ENCODE measurements around the gene PDCD2L. TPM values are rescaled to one million over a fixed set of nuclear protein-coding genes. Genes with fewer than 3 reads are reported as not detected.
"Not testable (repeated sequence)": the region's sequence is repeated elsewhere in the genome, so short reads cannot be mapped to it uniquely, and the experiment has no call there.

The PDCD2L gene
- total RNA-seq, 5 donors from 2014 or later (not counting 1 experiment from before 2014, with no cell fraction given): 9.4 to 14.8 (median 14.2) TPM

DNA sequence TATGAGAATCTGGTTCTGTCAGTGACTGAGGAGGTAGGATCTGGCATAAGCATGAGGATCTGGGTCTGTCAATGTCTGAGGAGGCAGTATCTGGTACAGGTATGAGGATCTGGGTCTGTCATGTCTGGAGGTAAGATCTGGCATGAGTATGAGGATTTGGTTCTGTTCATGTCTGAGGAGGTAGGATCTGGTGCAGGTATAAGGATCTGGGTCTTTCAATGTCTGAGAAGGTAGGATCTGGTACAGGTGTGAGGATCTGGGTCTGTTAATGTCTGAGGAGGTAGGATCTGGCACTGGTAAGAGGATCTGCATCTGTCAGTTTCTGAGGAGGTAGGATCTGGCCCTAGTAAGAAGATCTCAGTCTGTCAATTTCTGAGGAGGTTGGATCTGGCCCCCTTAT, 12.4 kb upstream of the PDCD2L start:
- no peak for DNase-seq
- ChIA-PET POLR2A (no interaction called here), CTCF (no interaction called here)
- no peaks in the 10 kb centered on the region for H3K4me1 ChIP-seq (ENCODE audit: control insufficient read depth in 1 of 2, extremely low read depth in 1 of 2, insufficient read depth in 2 of 2, low read length in 2 of 2)
- H3K9me3 ChIP-seq: peaks cover 4% of the 10 kb centered on the region
- no peak overlapping the region for H3K4me3 Mint-ChIP-seq
- no peak for ATAC-seq (replicated peaks in 1 of 4)
- no peaks in the 10 kb centered on the region for H3K4me1 Mint-ChIP-seq
- H3K4me3 ChIP-seq (ENCODE audit: control insufficient read depth in 1 of 2, extremely low read depth in 1 of 2, low read length in 1 of 2): no peak overlapping the region
- H3K27ac Mint-ChIP-seq: no peak overlapping the region
- no peak overlapping the region for H3K27ac ChIP-seq (ENCODE audit: low read length)
- no peaks in the 10 kb centered on the region for H3K27me3 ChIP-seq (replicated peaks in 1 of 2; ENCODE audit: control insufficient read depth in 2 of 2, extremely low read depth in 1 of 2, insufficient read depth in 2 of 2, low read length in 1 of 2)
- H3K9me3 Mint-ChIP-seq: no peaks in the 10 kb centered on the region
- H3K36me3 Mint-ChIP-seq: peaks cover 15% of the 10 kb centered on the region
- H3K27me3 Mint-ChIP-seq: no peaks in the 10 kb centered on the region
- H3K36me3 ChIP-seq (ENCODE audit: control insufficient read depth in 2 of 2, extremely low read depth in 1 of 2, insufficient read depth in 1 of 2, low read length in 1 of 2): peaks cover 37 to 82% of the 10 kb centered on the region in 2 donors

DNA sequence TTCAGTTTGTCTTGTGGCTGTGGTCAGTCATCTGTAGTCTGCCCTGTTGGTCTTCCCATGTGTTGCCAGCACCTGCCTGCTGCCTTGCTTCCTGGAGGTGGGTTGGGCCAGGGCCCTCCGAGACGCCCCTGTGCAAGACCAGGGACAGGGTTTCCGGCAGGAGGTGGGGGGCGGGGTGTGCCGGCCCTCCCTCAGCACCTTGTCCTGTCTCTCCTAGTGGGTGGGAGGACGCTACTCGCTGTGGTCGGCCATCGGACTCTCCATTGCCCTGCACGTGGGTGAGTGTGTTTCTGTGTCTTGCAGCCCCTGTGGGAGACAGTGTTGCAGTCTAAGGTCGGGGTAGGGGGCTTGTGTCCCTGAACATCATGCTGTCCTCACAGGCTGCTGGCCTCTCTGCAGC, 11.2 kb upstream of the PDCD2L start:
- 92% methylated on average over 10 of the region's 11 CpGs for WGBS (ENCODE audit: insufficient coverage)
- Histone ChIP-seq H3K36me3 (ENCODE audit: control insufficient read depth in 2 of 2, extremely low read depth in 1 of 2, insufficient read depth in 1 of 2, low read length in 1 of 2) (peaks cover 42 to 74% of the 10 kb centered on the region in 2 donors), H3K4me3 (ENCODE audit: control insufficient read depth in 1 of 2, extremely low read depth in 1 of 2, low read length in 1 of 2) (no peak overlapping the region), H3K27ac (ENCODE audit: low read length) (no peak overlapping the region), H3K9me3 (peaks cover 4% of the 10 kb centered on the region), H3K27me3 (replicated peaks in 1 of 2; ENCODE audit: control insufficient read depth in 2 of 2, extremely low read depth in 1 of 2, insufficient read depth in 2 of 2, low read length in 1 of 2) (no peaks in the 10 kb centered on the region), H3K4me1 (ENCODE audit: control insufficient read depth in 1 of 2, extremely low read depth in 1 of 2, insufficient read depth in 2 of 2, low read length in 2 of 2) (no peaks in the 10 kb centered on the region)
- no peak overlapping the region for H3K27ac Mint-ChIP-seq
- DNase-seq (no peak), ATAC-seq (replicated peaks in 1 of 4) (no peak)
- no peaks in the 10 kb centered on the region for H3K4me1 Mint-ChIP-seq
- H3K4me3 Mint-ChIP-seq: no peak overlapping the region
- no peaks in the 10 kb centered on the region for H3K27me3 Mint-ChIP-seq
- H3K36me3 Mint-ChIP-seq: peaks cover 15% of the 10 kb centered on the region
- ChIA-PET CTCF (no interaction called here), POLR2A (no interaction called here)
- H3K9me3 Mint-ChIP-seq: no peaks in the 10 kb centered on the region

DNA sequence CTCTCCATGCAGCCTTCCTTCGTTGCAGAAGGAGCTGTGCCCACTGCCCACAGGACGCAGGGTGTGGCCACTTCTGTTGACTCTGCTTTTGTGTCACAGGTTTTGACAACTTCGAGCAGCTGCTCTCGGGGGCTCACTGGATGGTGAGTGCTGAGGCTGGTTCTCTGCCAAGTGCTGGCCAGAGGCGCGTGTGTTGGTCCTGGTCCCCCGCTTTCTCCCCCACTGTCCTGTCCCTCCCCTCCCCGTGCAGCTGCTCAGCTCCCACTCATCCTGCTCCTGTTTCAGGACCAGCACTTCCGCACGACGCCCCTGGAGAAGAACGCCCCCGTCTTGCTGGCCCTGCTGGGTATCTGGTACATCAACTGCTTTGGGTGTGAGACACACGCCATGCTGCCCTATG, 10.6 kb upstream of the PDCD2L start:
- H3K4me1 Mint-ChIP-seq: no peaks in the 10 kb centered on the region
- no peak for DNase-seq
- peaks cover 42 to 68% of the 10 kb centered on the region in 2 donors for H3K36me3 ChIP-seq (ENCODE audit: control insufficient read depth in 2 of 2, extremely low read depth in 1 of 2, insufficient read depth in 1 of 2, low read length in 1 of 2)
- no peak overlapping the region for H3K27ac Mint-ChIP-seq
- ChIA-PET CTCF (no interaction called here), POLR2A (no interaction called here)
- peaks cover 11% of the 10 kb centered on the region for H3K36me3 Mint-ChIP-seq
- H3K4me3 Mint-ChIP-seq: no peak overlapping the region
- H3K4me1 ChIP-seq (ENCODE audit: control insufficient read depth in 1 of 2, extremely low read depth in 1 of 2, insufficient read depth in 2 of 2, low read length in 2 of 2): no peaks in the 10 kb centered on the region
- H3K9me3 ChIP-seq: peaks cover 4% of the 10 kb centered on the region
- no peaks in the 10 kb centered on the region for H3K27me3 Mint-ChIP-seq
- H3K9me3 Mint-ChIP-seq: no peaks in the 10 kb centered on the region
- WGBS (ENCODE audit: insufficient coverage): 96% methylated on average over 12 of the region's 14 CpGs
- H3K27me3 ChIP-seq (replicated peaks in 1 of 2; ENCODE audit: control insufficient read depth in 2 of 2, extremely low read depth in 1 of 2, insufficient read depth in 2 of 2, low read length in 1 of 2): no peaks in the 10 kb centered on the region
- H3K4me3 ChIP-seq (ENCODE audit: control insufficient read depth in 1 of 2, extremely low read depth in 1 of 2, low read length in 1 of 2): no peak overlapping the region
- no peak overlapping the region for H3K27ac ChIP-seq (ENCODE audit: low read length)
- no peak for ATAC-seq (replicated peaks in 1 of 4)

DNA sequence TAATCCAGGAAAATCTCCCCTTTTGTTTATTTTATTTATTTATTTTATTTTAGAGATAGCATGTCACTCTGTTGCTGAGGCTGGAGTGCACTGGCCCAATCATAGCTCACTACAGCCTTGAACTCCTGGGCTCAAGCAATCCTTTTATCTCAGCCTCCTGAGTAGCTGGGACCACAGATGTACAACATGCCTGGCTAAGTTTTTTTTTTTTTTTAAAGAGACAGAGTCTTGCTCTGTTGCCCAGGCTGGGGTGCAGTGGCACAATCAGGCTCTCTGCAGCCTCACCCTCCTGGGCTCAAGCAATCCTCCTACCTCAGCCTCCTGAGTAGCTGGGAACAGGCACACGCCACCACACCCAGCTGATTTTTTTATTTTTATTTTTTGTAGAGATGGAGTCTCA, 6.3 kb upstream of the PDCD2L start:
- Mint-ChIP-seq H3K4me3 (no peak overlapping the region), H3K4me1 (peaks cover 0 to 2% (median 0%) of the 10 kb centered on the region in 3 donors), H3K27me3 (no peaks in the 10 kb centered on the region), H3K27ac (no peak overlapping the region), H3K36me3 (peaks cover 21% of the 10 kb centered on the region), H3K9me3 (no peaks in the 10 kb centered on the region)
- Histone ChIP-seq H3K9me3 (no peaks in the 10 kb centered on the region), H3K4me3 (ENCODE audit: control insufficient read depth in 1 of 2, extremely low read depth in 1 of 2, low read length in 1 of 2) (no peak overlapping the region), H3K36me3 (ENCODE audit: control insufficient read depth in 2 of 2, extremely low read depth in 1 of 2, insufficient read depth in 1 of 2, low read length in 1 of 2) (peaks cover 27 to 47% of the 10 kb centered on the region in 2 donors), H3K27me3 (replicated peaks in 1 of 2; ENCODE audit: control insufficient read depth in 2 of 2, extremely low read depth in 1 of 2, insufficient read depth in 2 of 2, low read length in 1 of 2) (no peaks in the 10 kb centered on the region), H3K27ac (ENCODE audit: low read length) (no peak overlapping the region), H3K4me1 (ENCODE audit: control insufficient read depth in 1 of 2, extremely low read depth in 1 of 2, insufficient read depth in 2 of 2, low read length in 2 of 2) (no peaks in the 10 kb centered on the region)
- CTCF ChIA-PET: interaction anchor here (0.6 to 0.9 kb wide), 3 partner anchors 21 to 60 kb away, joined by 3 read pairs; no protein-coding TSS in a partner anchor
- POLR2A ChIA-PET: interaction anchor here in 1 of 2 donors (0.5 to 0.7 kb wide), 2 partner anchors 32 to 220 kb away, joined by 5 to 6 read pairs; no protein-coding TSS in a partner anchor
- WGBS (ENCODE audit: insufficient coverage): no CpG with 5 or more reads among the region's 1 CpG
- no peak for DNase-seq
- no peak for ATAC-seq (replicated peaks in 1 of 4)

DNA sequence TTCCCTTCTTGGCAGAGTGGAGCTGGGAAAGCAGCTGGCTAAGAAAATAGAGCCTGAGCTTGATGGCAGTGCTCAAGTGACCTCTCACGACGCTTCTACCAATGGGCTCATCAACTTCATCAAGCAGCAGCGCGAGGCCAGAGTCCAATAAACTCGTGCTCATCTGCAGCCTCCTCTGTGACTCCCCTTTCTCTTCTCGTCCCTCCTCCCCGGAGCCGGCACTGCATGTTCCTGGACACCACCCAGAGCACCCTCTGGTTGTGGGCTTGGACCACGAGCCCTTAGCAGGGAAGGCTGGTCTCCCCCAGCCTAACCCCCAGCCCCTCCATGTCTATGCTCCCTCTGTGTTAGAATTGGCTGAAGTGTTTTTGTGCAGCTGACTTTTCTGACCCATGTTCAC, 4.3 kb upstream of the PDCD2L start:
- DNase-seq (no peak), ATAC-seq (replicated peaks in 1 of 4) (no peak)
- Mint-ChIP-seq H3K27ac (no peak overlapping the region), H3K4me1 (peaks cover 7 to 14% (median 9%) of the 10 kb centered on the region in 3 donors), H3K9me3 (no peaks in the 10 kb centered on the region), H3K27me3 (no peaks in the 10 kb centered on the region), H3K4me3 (no peak overlapping the region), H3K36me3 (peaks cover 21% of the 10 kb centered on the region)
- H3K4me3 ChIP-seq (ENCODE audit: control insufficient read depth in 1 of 2, extremely low read depth in 1 of 2, low read length in 1 of 2): no peak overlapping the region
- H3K36me3 ChIP-seq (ENCODE audit: control insufficient read depth in 2 of 2, extremely low read depth in 1 of 2, insufficient read depth in 1 of 2, low read length in 1 of 2): peaks cover 15 to 37% of the 10 kb centered on the region in 2 donors
- 94% methylated on average over 2 of the region's 9 CpGs for WGBS (ENCODE audit: insufficient coverage)
- H3K9me3 ChIP-seq: no peaks in the 10 kb centered on the region
- peaks cover 0 to 13% of the 10 kb centered on the region in 2 experiments for H3K4me1 ChIP-seq (ENCODE audit: control insufficient read depth in 1 of 2, extremely low read depth in 1 of 2, insufficient read depth in 2 of 2, low read length in 2 of 2)
- CTCF ChIA-PET: no interaction called here
- H3K27me3 ChIP-seq (replicated peaks in 1 of 2; ENCODE audit: control insufficient read depth in 2 of 2, extremely low read depth in 1 of 2, insufficient read depth in 2 of 2, low read length in 1 of 2): no peaks in the 10 kb centered on the region
- POLR2A ChIA-PET: no interaction called here
- H3K27ac ChIP-seq (ENCODE audit: low read length): no peak overlapping the region

DNA sequence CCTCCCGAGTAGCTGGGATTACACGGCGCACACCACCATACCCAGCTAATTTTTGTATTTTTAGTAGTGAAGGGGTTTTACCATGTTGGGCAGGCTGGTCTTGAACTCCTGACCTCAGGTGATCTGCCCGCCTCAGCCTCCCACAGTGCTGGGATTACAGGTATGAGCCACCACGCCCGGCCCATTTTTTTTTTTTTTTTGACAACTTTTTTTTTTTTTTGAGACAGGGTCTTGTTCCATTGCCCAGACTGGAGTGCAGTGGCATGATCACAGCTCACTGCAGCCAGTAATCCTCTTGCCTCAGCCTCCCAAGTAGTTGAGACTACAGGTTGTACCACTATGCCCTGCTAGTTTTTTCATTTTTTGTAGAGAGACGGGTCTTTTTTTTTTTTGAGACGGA, 3.4 kb upstream of the PDCD2L start:
- Histone ChIP-seq H3K36me3 (ENCODE audit: control insufficient read depth in 2 of 2, extremely low read depth in 1 of 2, insufficient read depth in 1 of 2, low read length in 1 of 2) (peaks cover 10 to 29% of the 10 kb centered on the region in 2 donors), H3K4me1 (ENCODE audit: control insufficient read depth in 1 of 2, extremely low read depth in 1 of 2, insufficient read depth in 2 of 2, low read length in 2 of 2) (peaks cover 1 to 22% of the 10 kb centered on the region in 2 experiments)
- H3K27me3 ChIP-seq (replicated peaks in 1 of 2; ENCODE audit: control insufficient read depth in 2 of 2, extremely low read depth in 1 of 2, insufficient read depth in 2 of 2, low read length in 1 of 2); H3K4me3 Mint-ChIP-seq; ATAC-seq (replicated peaks in 1 of 4); H3K9me3 ChIP-seq; H3K27ac ChIP-seq (ENCODE audit: low read length); H3K9me3 Mint-ChIP-seq; DNase-seq; H3K27me3 Mint-ChIP-seq; POLR2A ChIA-PET; H3K4me3 ChIP-seq (ENCODE audit: control insufficient read depth in 1 of 2, extremely low read depth in 1 of 2, low read length in 1 of 2); H3K27ac Mint-ChIP-seq: not testable (repeated sequence)
- WGBS (ENCODE audit: insufficient coverage): 96% methylated on average over 4 of the region's 8 CpGs
- peaks cover 18% of the 10 kb centered on the region for H3K36me3 Mint-ChIP-seq
- CTCF ChIA-PET: interaction anchor here in 1 of 2 donors (0.7 kb wide), 1 partner anchor 29 kb away, joined by 3 read pairs; no protein-coding TSS in a partner anchor
- H3K4me1 Mint-ChIP-seq: peaks cover 9 to 16% (median 9%) of the 10 kb centered on the region in 3 donors

DNA sequence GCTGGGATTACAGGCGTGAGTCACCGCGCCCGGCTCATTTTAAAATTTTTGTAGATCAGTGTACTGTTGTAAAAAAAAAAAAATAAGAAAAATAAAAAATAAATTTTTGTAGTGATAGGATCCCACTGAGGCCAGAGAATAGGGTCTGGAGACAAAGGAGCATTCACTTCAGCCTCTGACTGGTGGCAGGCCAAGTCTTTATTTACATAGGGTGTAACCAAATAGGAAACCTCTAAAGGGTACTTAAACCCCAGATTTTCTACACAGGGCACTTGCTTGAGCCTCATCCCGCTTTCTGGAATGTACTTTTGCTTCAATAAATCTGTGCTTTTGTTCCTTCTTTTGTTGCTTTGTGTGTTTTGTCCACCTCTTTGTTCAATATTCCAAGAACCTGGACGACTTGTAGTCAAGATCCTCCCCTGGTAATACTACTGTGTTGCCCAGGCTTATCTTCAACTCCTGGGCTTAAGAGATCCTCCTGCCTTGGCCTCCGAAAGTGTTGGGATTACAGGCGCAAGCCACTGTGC, 2.1 kb upstream of the PDCD2L start:
- Histone ChIP-seq H3K36me3 (ENCODE audit: control insufficient read depth in 2 of 2, extremely low read depth in 1 of 2, insufficient read depth in 1 of 2, low read length in 1 of 2) (peaks cover 3 to 20% of the 10 kb centered on the region in 2 donors), H3K4me1 (ENCODE audit: control insufficient read depth in 1 of 2, extremely low read depth in 1 of 2, insufficient read depth in 2 of 2, low read length in 2 of 2) (peaks cover 2 to 24% of the 10 kb centered on the region in 2 experiments), H3K9me3 (no peaks in the 10 kb centered on the region), H3K27me3 (replicated peaks in 1 of 2; ENCODE audit: control insufficient read depth in 2 of 2, extremely low read depth in 1 of 2, insufficient read depth in 2 of 2, low read length in 1 of 2) (no peaks in the 10 kb centered on the region), H3K4me3 (ENCODE audit: control insufficient read depth in 1 of 2, extremely low read depth in 1 of 2, low read length in 1 of 2) (no peak overlapping the region), H3K27ac (ENCODE audit: low read length) (no peak overlapping the region)
- 100% methylated on average over 2 of the region's 8 CpGs for WGBS (ENCODE audit: insufficient coverage)
- Mint-ChIP-seq H3K36me3 (peaks cover 15% of the 10 kb centered on the region), H3K4me3 (no peak overlapping the region), H3K27ac (no peak overlapping the region), H3K9me3 (no peaks in the 10 kb centered on the region), H3K4me1 (peaks cover 9 to 20% (median 11%) of the 10 kb centered on the region in 3 donors), H3K27me3 (no peaks in the 10 kb centered on the region)
- ChIA-PET POLR2A (no interaction called here), CTCF (no interaction called here)
- DNase-seq: no peak
- ATAC-seq (replicated peaks in 1 of 4): no peak

All from T-cell (primary cell).